NCI-H1436 (cell line): Measurements from ENCODE around the gene FGF1.

Source experiments
- DNase-seq: peaks from one replicate; lab custom pipeline; 2025; lab: John Stamatoyannopoulos, UW

The FGF1 gene

GRCh38 chr5:142685418-142686209, at the start of gene FGF1:
Gene FGF1, minus strand, starts transcription at chr5:142686090. Its CDS starts 71,963 bp downstream, at chr5:142614127.
- DNase-seq, result no peak

- DNase-seq, result no peak
Observed at GRCh38 chr5:142727735-142728047, 41.8 kb upstream of the FGF1 start.

- no peak for DNase-seq
Observed at GRCh38 chr5:142726188-142726731, 40.4 kb upstream of the FGF1 start.

GRCh38 chr5:142725231-142726187, 39.6 kb upstream of the FGF1 start:
- DNase-seq, result no peak

- no peak for DNase-seq
Observed at GRCh38 chr5:142724821-142725220, 38.9 kb upstream of the FGF1 start.

GRCh38 chr5:142722896-142723295, 37.0 kb upstream of the FGF1 start:
- DNase-seq, result no peak

GRCh38 chr5:142722146-142722545, 36.3 kb upstream of the FGF1 start:
- no peak for DNase-seq

- peak; percentile 29 for DNase-seq
Observed at GRCh38 chr5:142720641-142721271, 34.9 kb upstream of the FGF1 start.

GRCh38 chr5:142719836-142720370, 34.0 kb upstream of the FGF1 start:
- DNase-seq, result no peak

- no peak for DNase-seq
Observed at GRCh38 chr5:142717582-142718215, 31.8 kb upstream of the FGF1 start.

GRCh38 chr5:142716963-142717362, 31.1 kb upstream of the FGF1 start:
- peak; percentile 36 for DNase-seq

- no peak for DNase-seq
Observed at GRCh38 chr5:142715291-142715690, 29.4 kb upstream of the FGF1 start.

- peak; percentile 82 for DNase-seq
Observed at GRCh38 chr5:142713121-142713706, 27.3 kb upstream of the FGF1 start.

GRCh38 chr5:142703153-142703552, 17.3 kb upstream of the FGF1 start:
- no peak for DNase-seq

GRCh38 chr5:142701673-142702311, 15.9 kb upstream of the FGF1 start:
- no peak for DNase-seq

- no peak for DNase-seq
Observed at GRCh38 chr5:142700566-142700965, 14.7 kb upstream of the FGF1 start.

- peak; percentile 58 for DNase-seq
Observed at GRCh38 chr5:142699184-142699720, 13.4 kb upstream of the FGF1 start.

- DNase-seq, result no peak
Observed at GRCh38 chr5:142698447-142699183, 12.7 kb upstream of the FGF1 start.
